Measurements from ENCODE around the gene COQ4. TPM values are rescaled to one million over a fixed set of nuclear protein-coding genes. Genes with fewer than 3 reads are reported as not detected.

The COQ4 gene
- total RNA-seq, 1 experiment from 2014 or later = 34.0 TPM

- CTCF ChIA-PET = no interaction called here
- H3K9me3 Mint-ChIP-seq (ENCODE audit: low read depth, unreplicated experiment) = no peaks in the 10 kb centered on the region
- peak overlapping the region; percentile 89 for H3K4me3 Mint-ChIP-seq (ENCODE audit: low read depth, unreplicated experiment)
- no peak overlapping the region for H3K27ac Mint-ChIP-seq (ENCODE audit: unreplicated experiment)
- H3K36me3 Mint-ChIP-seq (ENCODE audit: insufficient read depth, unreplicated experiment) = peaks cover 21% of the 10 kb centered on the region
- intact Hi-C loops (cut with micrococcal nuclease; ENCODE audit: unreplicated experiment) = no loop called here
- no peaks in the 10 kb centered on the region for H3K4me1 Mint-ChIP-seq (ENCODE audit: low read depth, unreplicated experiment)
- no peak for DNase-seq
- BruUV-seq (replicated peaks) = no TSS peak
- TF ChIP-seq CTCF (IDR thresholded peaks at IDR 0.05; ENCODE audit: unreplicated experiment) = no peak
- no peaks in the 10 kb centered on the region for H3K27me3 Mint-ChIP-seq (ENCODE audit: unreplicated experiment)
Measured at GRCh38 chr9:128323791-128324190, 1.2 kb downstream of the COQ4 start.

DNA sequence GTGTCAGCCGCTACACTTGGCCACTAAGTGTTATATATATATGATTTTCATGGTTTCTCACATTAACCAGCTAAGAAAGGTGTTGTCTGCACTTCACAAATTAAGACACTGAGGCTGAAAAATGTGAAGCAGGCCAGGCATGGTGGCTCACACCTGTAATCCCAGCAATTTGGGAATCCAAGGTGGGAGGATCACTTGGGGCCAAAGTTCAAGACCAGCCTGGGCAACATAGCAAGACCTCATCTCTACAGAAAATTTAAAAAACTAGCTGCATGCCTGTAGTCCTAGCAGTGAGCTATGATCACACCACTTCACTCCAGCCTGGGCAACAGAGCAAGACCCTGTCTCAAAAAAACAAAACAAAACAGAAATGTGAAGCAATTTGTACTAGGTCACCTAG is 1.8 kb downstream of the COQ4 start:
- H3K4me3 Mint-ChIP-seq (ENCODE audit: low read depth, unreplicated experiment) = no peak overlapping the region
- no TSS peak for BruUV-seq (replicated peaks)
- no peak for DNase-seq

GRCh38 chr9:128325629-128326028 is 3.0 kb downstream of the COQ4 start:
- no peaks in the 10 kb centered on the region for H3K4me1 Mint-ChIP-seq (ENCODE audit: low read depth, unreplicated experiment)
- TF ChIP-seq CTCF (IDR thresholded peaks at IDR 0.05; ENCODE audit: unreplicated experiment) = no peak
- no peaks in the 10 kb centered on the region for H3K9me3 Mint-ChIP-seq (ENCODE audit: low read depth, unreplicated experiment)
- peaks cover 21% of the 10 kb centered on the region for H3K36me3 Mint-ChIP-seq (ENCODE audit: insufficient read depth, unreplicated experiment)
- no TSS peak for BruUV-seq (replicated peaks)
- CTCF ChIA-PET = no interaction called here
- no peaks in the 10 kb centered on the region for H3K27me3 Mint-ChIP-seq (ENCODE audit: unreplicated experiment)
- intact Hi-C loops (cut with micrococcal nuclease; ENCODE audit: unreplicated experiment) = no loop called here
- no peak for DNase-seq
- H3K27ac Mint-ChIP-seq (ENCODE audit: unreplicated experiment) = no peak overlapping the region
- no peak overlapping the region for H3K4me3 Mint-ChIP-seq (ENCODE audit: low read depth, unreplicated experiment)

More for the DNA sequence above, 1.8 kb downstream of the COQ4 start:
- Mint-ChIP-seq H3K9me3 (ENCODE audit: low read depth, unreplicated experiment) (no peaks in the 10 kb centered on the region), H3K4me1 (ENCODE audit: low read depth, unreplicated experiment) (no peaks in the 10 kb centered on the region), H3K27me3 (ENCODE audit: unreplicated experiment) (no peaks in the 10 kb centered on the region), H3K36me3 (ENCODE audit: insufficient read depth, unreplicated experiment) (peaks cover 21% of the 10 kb centered on the region), H3K27ac (ENCODE audit: unreplicated experiment) (no peak overlapping the region)
- CTCF ChIA-PET = no interaction called here
- intact Hi-C loops (cut with micrococcal nuclease; ENCODE audit: unreplicated experiment) = no loop called here
- TF ChIP-seq CTCF (IDR thresholded peaks at IDR 0.05; ENCODE audit: unreplicated experiment) = no peak

DNA sequence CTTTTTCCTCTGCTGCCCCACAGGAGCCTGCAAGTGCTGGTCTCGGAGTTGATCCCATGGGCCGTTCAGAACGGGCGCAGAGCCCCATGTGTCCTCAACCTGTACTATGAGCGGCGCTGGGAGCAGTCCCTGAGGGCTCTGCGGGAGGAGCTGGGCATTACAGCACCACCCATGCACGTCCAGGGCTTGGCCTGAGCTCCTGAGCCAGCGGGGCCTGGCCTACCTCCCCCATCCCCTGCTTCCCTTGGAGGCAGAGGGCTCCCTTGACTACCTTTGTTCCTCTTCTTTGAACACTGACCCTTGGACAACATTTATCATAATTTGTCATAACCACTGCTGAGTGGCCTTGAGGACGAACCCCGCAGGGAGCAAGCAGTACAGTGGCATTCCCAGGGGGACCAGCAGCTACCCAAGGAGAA is 10.8 kb downstream of the COQ4 start:
- CTCF ChIA-PET = no interaction called here
- H3K9me3 Mint-ChIP-seq (ENCODE audit: low read depth, unreplicated experiment) = no peaks in the 10 kb centered on the region
- no peaks in the 10 kb centered on the region for H3K4me1 Mint-ChIP-seq (ENCODE audit: low read depth, unreplicated experiment)
- H3K27me3 Mint-ChIP-seq (ENCODE audit: unreplicated experiment) = no peaks in the 10 kb centered on the region
- H3K27ac Mint-ChIP-seq (ENCODE audit: unreplicated experiment) = no peak overlapping the region
- peaks cover 4% of the 10 kb centered on the region for H3K36me3 Mint-ChIP-seq (ENCODE audit: insufficient read depth, unreplicated experiment)
- intact Hi-C loops (cut with micrococcal nuclease; ENCODE audit: unreplicated experiment) = no loop called here
- no peak for TF ChIP-seq CTCF (IDR thresholded peaks at IDR 0.05; ENCODE audit: unreplicated experiment)
- no peak overlapping the region for H3K4me3 Mint-ChIP-seq (ENCODE audit: low read depth, unreplicated experiment)
- no TSS peak for BruUV-seq (replicated peaks)
- no peak for DNase-seq

Measured in Calu3 (cell line).